Measurements from ENCODE around the gene CBX8. TPM values are rescaled to one million over a fixed set of nuclear protein-coding genes. Genes with fewer than 3 reads are reported as not detected.

CBX8 gene
- total and polyA plus RNA-seq, 2 of the 13 experiments (the other 11 are each of a cell fraction or from before 2014, with no cell fraction given) = 0.34 to 12.6 TPM

DNA sequence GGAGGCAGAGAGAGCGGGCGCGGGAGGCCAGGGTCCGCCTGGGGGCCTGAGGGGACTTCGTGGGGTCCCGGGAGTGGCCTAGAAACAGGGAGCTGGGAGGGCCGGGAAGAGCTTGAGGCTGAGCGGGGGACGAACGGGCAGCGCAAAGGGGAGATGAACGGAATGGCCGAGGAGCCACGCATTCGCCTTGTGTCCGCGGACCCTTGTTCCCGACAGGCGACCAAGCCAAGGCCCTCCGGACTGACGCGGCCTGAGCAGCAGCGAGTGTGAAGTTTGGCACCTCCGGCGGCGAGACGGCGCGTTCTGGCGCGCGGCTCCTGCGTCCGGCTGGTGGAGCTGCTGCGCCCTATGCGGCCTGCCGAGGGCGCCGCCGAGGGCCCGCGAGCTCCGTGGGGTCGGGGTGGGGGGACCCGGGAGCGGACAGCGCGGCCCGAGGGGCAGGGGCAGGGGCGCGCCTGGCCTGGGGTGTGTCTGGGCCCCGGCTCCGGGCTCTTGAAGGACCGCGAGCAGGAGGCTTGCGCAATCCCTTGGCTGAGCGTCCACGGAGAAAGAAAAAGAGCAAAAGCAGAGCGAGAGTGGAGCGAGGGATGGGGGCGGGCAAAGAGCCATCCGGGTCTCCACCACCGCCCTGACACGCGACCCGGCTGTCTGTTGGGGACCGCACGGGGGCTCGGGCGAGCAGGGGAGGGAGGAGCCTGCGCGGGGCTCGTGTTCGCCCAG, 43.6 kb upstream of the CBX8 start (continued):
- TF ChIP-seq, protein P1, sequence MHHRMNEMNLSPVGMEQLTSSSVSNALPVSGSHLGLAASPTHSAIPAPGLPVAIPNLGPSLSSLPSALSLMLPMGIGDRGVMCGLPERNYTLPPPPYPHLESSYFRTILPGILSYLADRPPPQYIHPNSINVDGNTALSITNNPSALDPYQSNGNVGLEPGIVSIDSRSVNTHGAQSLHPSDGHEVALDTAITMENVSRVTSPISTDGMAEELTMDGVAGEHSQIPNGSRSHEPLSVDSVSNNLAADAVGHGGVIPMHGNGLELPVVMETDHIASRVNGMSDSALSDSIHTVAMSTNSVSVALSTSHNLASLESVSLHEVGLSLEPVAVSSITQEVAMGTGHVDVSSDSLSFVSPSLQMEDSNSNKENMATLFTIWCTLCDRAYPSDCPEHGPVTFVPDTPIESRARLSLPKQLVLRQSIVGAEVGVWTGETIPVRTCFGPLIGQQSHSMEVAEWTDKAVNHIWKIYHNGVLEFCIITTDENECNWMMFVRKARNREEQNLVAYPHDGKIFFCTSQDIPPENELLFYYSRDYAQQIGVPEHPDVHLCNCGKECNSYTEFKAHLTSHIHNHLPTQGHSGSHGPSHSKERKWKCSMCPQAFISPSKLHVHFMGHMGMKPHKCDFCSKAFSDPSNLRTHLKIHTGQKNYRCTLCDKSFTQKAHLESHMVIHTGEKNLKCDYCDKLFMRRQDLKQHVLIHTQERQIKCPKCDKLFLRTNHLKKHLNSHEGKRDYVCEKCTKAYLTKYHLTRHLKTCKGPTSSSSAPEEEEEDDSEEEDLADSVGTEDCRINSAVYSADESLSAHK (CRISPR knock-in tag; IDR thresholded peaks at IDR 0.05; ENCODE audit: borderline replicate concordance) = no peak
- TF ChIP-seq TP53 (CRISPR knock-in tag; conservative IDR thresholded peaks at IDR 0.05) (no peak), KLF11 (CRISPR knock-in tag; IDR thresholded peaks at IDR 0.05) (no peak), HMGA1 (CRISPR knock-in tag; conservative IDR thresholded peaks at IDR 0.05) (no peak), ZNF687 (CRISPR knock-in tag; IDR thresholded peaks at IDR 0.05) (0 out of 2 replicates have a peak, but pooled peaks have one; percentile 5), ZNF326 (CRISPR knock-in tag; IDR thresholded peaks at IDR 0.05; ENCODE audit: borderline replicate concordance) (no peak), KLF13 (CRISPR knock-in tag; IDR thresholded peaks at IDR 0.05) (no peak), ZBTB14 (CRISPR knock-in tag; IDR thresholded peaks at IDR 0.05) (no peak), KLF12 (CRISPR knock-in tag; IDR thresholded peaks at IDR 0.05; ENCODE audit: borderline replicate concordance) (no peak), DMTF1 (CRISPR knock-in tag; IDR thresholded peaks at IDR 0.05) (no peak), ZNF672 (CRISPR knock-in tag; IDR thresholded peaks at IDR 0.05) (0 out of 2 replicates have a peak, but pooled peaks have one; percentile 26), U2AF2 (IDR thresholded peaks at IDR 0.05; ENCODE audit: low read depth, low read length) (no peak), NFE2L2 (IDR thresholded peaks at IDR 0.05; ENCODE audit: low read length) (no peak)
- TF ChIP-seq, protein P2, sequence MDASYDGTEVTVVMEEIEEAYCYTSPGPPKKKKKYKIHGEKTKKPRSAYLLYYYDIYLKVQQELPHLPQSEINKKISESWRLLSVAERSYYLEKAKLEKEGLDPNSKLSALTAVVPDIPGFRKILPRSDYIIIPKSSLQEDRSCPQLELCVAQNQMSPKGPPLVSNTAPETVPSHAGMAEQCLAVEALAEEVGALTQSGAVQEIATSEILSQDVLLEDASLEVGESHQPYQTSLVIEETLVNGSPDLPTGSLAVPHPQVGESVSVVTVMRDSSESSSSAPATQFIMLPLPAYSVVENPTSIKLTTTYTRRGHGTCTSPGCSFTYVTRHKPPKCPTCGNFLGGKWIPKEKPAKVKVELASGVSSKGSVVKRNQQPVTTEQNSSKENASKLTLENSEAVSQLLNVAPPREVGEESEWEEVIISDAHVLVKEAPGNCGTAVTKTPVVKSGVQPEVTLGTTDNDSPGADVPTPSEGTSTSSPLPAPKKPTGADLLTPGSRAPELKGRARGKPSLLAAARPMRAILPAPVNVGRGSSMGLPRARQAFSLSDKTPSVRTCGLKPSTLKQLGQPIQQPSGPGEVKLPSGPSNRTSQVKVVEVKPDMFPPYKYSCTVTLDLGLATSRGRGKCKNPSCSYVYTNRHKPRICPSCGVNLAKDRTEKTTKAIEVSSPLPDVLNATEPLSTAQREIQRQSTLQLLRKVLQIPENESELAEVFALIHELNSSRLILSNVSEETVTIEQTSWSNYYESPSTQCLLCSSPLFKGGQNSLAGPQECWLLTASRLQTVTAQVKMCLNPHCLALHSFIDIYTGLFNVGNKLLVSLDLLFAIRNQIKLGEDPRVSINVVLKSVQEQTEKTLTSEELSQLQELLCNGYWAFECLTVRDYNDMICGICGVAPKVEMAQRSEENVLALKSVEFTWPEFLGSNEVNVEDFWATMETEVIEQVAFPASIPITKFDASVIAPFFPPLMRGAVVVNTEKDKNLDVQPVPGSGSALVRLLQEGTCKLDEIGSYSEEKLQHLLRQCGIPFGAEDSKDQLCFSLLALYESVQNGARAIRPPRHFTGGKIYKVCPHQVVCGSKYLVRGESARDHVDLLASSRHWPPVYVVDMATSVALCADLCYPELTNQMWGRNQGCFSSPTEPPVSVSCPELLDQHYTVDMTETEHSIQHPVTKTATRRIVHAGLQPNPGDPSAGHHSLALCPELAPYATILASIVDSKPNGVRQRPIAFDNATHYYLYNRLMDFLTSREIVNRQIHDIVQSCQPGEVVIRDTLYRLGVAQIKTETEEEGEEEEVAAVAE (CRISPR knock-in tag; IDR thresholded peaks at IDR 0.05; ENCODE audit: borderline replicate concordance) = no peak

Measured in HepG2 (cell line).